HG03558 (cell line): Measurements from ENCODE around the gene MYL3.

ENCODE experiments used
- ATAC-seq: cut with Tn5 transposase; IDR thresholded peaks from one replicate; pipeline ENCODE4 v1.9.1; 2021; ENCODE audit warnings: moderate number of reproducible peaks; ENCODE audit not compliant: unreplicated experiment; ENCODE audit errors: extremely low read depth

The MYL3 gene

GRCh38 chr3:46884427-46884826, 21.2 kb upstream of the MYL3 start:
- no peak for ATAC-seq

- no peak for ATAC-seq
Observed at GRCh38 chr3:46883830-46884185, 20.6 kb upstream of the MYL3 start.

DNA sequence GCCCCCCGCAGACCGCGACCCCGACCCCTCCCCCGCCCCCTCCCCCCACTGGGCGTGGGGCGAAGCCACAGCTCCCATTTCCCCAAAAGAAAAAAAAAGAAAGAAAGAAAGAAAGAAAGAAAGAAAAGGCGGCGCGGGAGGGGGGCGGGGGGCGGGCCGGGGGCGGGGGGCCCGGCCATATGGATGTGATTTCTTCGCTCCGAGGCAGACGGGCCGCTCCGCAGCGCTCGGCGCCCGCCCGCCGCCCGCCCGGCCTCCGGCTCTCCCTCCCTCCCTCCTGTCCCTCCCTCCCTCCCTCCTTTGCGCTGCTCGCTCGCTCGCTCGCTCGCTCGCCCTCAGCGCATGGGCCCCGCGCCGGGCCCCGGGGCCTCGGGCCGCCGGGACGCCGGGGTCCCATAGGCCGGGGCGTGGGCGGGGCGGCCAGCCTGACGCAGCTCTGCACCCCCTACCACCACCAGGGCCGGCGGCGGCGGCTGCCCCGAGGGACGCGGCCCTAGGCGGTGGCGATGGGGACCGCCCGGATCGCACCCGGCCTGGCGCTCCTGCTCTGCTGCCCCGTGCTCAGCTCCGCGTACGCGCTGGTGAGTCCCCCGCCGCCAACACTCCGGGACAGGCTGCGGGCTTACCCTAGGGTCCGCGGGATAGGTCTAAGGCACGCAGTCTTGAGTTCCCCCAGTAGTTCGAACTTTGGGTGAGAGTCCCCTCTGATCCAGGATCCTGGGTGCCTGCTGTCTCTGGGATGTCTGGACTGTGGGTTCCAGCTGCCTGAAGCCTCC, 20.0 kb upstream of the MYL3 start:
- ATAC-seq, result no peak

DNA sequence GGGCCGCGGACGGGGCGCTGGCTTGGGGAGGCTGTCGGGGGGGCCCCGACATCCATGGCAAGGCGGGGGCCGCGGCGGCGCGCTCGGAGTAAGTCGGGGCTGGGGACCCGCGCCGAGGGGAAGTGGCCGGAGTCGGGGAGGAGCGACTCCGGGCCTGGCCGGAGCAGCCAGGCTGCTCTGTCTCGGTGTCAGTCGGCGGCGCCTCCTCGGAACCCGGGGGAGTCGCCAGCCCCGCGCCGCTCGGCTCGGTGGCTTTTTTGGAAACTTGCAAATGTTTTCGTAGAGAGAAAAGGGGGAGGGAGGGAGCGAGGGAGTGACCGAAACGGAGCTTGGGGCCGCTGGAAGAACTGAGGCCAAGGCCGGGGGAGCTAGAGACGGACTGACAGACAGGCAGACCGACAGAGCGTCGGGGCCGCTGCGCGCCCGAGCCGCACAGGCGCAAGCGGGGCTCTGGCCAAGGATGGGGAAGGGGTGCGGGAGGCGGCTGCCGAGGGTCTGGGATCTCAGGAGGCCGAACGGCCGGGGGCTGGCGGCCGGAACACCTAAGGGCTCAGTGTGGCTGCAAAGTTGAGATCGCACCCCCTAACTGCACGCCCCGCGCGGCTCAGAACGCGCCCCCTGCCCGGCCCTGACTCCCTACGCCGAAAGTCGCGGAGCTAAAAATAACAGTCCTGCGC, 19.3 kb upstream of the MYL3 start:
- ATAC-seq, result no peak

GRCh38 chr3:46881596-46882376, 18.5 kb upstream of the MYL3 start:
- ATAC-seq, result no peak

- ATAC-seq, result no peak
Observed at GRCh38 chr3:46880884-46881595, 17.8 kb upstream of the MYL3 start.

GRCh38 chr3:46878781-46879436, 15.7 kb upstream of the MYL3 start:
- no peak for ATAC-seq

DNA sequence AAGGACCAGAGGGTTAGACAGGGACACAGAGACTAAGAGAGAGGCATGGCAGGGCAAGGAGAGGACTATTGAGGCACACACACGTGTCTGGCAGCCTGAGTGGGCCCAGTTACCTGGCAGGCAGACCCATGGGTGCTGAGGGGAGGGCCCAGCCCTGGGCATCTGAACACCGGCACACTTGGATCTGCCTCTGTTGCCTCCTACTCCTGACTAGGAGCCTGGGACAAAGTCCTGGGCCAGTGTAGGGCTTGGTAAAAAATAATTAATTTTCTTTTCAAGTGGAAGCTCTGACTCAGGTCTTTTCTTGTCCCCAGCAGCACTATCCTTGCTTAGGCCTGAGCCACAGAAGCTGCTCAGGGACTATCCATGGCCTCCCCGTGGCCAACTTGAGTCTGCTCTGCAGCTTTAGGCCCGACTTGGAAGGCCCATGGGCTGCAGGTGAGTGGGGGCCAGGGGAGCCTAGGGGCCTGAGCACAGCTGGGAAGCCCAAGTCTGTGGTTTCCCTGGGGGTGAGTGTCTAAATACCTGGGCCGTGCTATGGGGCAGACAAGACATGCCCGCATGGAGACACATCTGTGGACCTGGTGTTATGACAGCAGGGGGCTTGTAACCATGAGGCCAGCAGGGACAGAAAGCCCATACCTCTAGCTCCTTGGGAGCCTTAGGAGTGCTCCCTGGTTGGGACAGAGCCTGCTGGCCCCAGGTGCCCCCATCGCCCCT, 14.3 kb upstream of the MYL3 start, which contains the start of gene PTH1R:
Gene PTH1R, plus strand, starts transcription at position 316 of the 720 bp plus-strand sequence. CDS start 5,839 bp downstream, outside the sequence.
- ATAC-seq, result no peak

- no peak for ATAC-seq
Observed at GRCh38 chr3:46876313-46877300, 13.4 kb upstream of the MYL3 start.

DNA sequence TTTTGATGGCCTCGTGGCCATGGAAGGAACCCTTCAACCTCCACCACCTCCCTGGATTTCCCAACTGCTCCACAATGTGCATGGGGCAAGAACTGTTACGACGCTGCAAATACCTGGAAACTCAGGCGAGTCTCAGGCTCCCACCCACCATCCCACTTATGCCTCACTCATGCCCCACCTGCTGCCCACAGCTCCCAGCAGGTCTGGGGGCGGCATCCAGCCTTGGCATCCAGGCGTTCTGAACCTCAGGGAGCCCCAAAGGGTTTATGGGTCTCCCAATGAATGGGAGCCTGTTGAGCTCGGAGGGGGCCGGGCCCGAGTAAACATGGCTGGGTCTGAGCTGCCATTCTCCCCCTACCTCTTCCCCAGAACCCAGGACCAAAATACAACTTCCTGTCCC, 12.3 kb upstream of the MYL3 start:
- no peak for ATAC-seq

- no peak for ATAC-seq
Observed at GRCh38 chr3:46874430-46874829, 11.2 kb upstream of the MYL3 start.

GRCh38 chr3:46873521-46873920, 10.3 kb upstream of the MYL3 start:
- no peak for ATAC-seq

GRCh38 chr3:46871222-46871621, 8.0 kb upstream of the MYL3 start:
- ATAC-seq, result no peak

DNA sequence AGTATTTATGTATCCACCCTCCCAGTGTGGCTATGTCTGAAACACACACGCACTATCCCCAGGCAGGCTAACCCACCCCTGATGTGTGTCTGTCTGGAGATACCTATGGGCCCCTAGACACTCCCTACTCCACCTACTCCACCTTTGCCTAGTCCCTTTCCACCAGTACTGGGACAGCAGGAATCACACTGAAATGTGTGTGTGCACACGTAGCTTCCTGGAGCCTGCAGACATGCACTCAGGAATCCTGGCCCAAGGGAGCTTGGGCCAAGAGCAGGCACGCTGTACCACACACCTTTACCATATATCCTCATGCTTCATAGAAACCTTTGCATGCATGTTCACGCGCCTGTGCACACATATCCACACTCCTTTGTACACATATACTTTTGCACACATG, 7.4 kb upstream of the MYL3 start:
- ATAC-seq, result no peak

- ATAC-seq, result no peak
Observed at GRCh38 chr3:46869440-46869839, 6.2 kb upstream of the MYL3 start.

DNA sequence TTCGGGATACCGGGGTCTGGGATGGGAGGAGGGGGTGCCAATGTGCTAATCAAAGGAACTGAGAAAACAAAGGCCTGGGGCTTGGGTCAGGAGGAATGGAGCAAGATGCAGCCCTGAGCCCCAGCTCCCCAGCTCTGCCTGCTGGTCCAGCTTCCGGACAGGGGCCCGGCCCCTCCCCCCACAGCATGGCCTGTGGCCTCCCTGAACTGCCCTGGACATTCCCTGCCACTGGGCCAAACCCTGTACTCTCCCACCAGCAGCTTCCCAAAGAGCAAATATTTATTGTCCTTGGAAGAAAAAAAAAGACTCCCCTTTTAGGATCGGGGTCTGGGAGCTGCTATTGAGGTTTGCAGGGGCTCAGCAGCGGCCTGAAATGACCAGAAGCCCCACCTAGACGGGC, 5.7 kb upstream of the MYL3 start:
- no peak for ATAC-seq

DNA sequence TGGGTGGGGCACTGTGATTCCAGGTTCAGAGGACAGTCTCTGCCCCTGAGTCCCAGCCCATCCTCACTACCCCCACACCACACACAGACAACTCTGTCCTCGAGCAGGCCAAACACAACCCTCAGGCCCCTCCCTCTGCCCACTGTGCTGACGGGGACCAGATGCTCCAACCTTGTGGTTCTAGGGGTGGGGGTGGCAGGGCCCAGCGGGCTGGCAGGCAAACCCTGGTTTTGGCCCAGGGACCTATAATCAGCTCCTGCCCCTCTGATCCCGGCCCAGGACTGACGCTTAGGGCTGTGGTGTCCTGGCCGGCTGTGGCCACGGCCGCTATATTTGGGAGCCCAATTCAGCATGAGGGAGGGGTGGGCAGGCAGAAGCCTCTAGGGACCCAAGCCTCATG, 5.0 kb upstream of the MYL3 start:
- ATAC-seq, result no peak

- no peak for ATAC-seq
Observed at GRCh38 chr3:46867550-46867898, 4.3 kb upstream of the MYL3 start.
